CD1c-positive myeloid dendritic cell (primary cell): ENCODE data around the gene CYB5RL.

ENCODE experiments used
- DNase-seq: peaks from one replicate; pipeline ENCODE4 v3.0.0-alpha.2; 2016; ENCODE audit errors: extremely low spot score

Gene CYB5RL

DNA sequence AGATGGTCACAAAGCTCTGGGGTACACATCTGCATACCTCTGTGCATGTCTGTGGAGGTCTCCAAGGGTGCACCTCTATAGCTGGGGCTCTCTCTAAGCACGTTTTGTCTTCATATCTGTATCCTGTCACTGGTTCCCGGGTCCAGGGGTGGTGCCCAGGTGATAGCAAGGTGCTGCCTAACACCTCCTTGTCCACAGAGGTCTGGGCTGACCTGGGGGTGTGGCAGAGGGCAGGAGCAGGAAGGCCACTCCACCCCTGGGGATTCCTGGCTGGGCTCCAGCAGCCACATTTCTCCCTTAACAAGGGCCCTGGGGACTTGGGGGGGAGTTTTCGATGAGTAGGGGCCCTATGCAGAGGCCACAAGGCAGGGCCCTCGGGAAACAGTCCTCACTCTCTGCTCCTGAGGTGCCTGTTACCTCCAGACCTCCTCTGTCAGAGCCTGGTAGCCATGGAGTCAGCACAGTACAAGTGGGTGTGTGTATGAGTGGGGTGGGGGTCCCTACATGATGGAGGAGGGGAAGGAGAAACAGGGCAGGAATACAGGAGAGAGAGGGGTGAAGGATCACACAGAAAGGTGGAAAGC lies 40.0 kb downstream of the CYB5RL start:
- DNase-seq: no peak

DNA sequence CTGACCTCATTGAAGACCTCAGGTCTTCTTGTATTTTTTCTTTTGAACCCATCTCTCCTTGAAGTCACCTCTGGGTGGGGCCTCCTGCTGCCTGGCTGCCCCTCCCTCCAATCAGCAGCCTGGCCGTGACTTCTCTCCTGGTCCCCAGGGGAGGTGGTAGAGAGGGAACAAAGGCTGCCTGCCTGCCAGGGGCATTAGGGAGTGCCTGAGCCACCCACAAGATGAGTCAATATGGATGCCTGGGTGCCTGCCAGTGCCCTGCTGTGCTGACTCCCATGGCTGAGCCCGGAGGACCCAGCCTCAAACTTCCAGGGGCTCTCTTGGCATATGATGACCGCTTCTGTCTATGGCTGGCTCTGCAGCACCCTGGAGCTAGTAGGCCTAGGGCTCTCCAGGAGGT lies 41.8 kb downstream of the CYB5RL start:
- no peak for DNase-seq

DNA sequence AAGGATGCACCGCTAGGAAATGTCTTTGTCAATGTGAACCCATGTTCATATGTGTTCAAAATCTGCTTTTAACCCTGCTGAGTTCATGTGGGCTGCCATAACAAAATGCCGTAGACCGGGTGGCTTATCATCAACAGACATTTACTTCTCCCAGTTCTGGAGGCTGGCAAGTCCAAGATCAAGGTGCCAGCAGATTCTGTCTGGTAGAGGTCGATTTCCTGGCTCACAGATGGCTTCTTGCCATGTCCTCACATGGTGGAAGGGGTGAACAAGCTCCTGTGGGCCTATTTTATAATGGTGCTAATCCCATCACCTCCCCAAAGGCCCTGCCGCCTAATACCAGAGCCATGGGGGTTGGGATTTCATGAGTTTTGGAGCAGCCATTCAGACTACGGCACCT lies 42.4 kb downstream of the CYB5RL start:
- no peak for DNase-seq

DNA sequence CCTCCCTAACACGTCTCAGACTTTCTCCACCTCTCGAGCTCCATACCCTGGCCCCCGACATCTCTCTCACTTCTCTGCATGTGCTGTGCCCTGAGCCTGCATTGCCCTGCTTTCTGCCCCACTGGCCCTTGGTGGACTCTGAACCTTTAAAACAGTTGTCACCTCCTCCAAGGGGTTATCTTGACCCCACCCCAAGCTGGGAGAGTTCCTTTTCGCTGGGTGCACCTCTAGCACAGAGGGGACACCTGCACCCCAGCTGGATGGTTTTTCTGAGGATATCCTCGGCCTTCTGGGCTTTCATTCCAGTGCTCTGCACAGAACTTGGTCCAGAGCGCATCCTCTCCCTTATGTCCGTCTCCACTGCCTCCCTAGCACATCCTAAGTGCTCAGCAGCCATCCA lies 42.8 kb downstream of the CYB5RL start:
- DNase-seq: no peak

DNA sequence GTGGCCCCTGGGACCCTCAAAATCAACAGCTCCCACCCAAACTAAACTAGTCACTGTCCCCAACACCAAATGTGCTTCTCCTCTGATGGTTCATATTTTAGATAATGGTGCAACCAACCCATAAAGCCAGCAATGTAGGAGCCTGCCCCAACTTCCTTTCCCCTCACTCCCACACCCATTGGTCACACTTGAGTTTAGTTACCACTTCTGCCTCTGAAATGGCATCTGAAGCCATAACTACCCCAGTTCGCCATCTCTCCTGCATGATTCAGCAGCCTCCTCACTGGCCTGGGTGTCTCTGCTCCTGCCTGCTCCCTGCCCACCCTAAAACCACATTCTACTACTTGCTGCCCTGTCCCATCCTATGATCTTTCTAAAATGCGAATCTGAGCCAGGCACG lies 43.6 kb downstream of the CYB5RL start:
- DNase-seq: peak; percentile 49

DNA sequence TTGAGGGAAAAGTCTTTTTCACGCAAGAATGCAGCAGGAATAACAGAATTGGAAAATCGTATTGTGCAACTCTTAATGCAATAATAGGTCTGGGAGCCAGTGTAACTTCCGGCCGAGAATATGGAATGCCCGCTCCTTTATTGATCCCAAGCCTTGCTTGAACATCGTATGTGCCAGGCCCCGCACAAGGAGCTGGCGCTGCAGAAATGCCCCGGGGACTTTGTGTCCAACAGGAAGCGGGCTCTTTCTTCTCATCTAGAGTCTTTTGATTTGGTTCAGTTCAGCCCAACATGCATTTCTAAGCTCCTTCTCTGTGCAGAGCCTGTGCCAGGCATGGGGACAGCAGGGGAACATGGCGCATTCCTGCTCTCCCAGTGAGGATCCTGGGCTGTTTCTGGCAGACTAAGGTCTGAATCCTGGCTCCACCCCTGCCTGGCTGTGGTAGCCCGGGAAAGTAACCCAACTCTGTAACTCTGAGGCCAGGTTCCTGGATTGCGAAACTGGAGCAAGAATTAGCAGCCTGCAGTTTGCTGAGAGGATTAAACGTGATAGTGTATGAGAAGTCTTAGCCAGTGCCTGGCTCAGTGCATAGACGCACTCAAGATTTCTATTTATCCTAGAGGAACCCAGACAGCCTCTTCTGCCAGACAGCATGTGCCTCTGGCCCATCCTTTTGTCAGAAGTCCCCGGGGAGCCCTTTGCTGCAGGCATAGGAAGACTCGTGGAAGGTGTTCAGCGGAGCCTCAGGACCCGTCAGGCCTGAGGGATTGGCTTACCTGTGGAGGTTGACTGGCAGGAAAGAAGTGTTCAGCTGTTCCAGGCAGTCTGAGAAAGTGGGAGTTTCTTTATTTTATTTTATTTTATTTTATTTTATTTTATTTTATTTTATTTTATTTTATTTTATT lies 46.0 kb downstream of the CYB5RL start:
- DNase-seq: no peak

DNA sequence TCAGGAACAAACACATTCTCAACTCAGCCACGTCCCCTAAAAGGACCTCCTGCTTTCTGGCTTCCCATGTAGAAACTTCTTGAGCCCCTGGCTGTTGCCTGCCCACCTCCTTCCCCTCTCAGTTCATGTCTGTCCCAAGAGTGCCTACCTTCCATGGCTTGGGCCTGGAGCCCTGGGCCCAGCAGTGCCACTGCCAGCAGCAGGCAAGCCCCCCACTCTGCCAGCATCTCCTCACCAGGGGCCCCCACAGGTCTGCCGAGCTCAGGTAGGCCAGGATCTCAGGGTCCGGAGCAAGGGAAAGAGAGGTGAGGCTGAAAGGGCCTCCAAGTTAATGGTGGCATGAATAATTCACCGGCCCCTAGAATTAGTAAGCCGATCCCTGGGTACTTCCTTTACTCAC lies 47.1 kb downstream of the CYB5RL start, which contains the start of gene CDCP2:
Gene CDCP2, minus strand, starts transcription at position 305 of the 400 bp plus-strand sequence. Its CDS starts 78 bp downstream, at position 227.
- DNase-seq: no peak

DNA sequence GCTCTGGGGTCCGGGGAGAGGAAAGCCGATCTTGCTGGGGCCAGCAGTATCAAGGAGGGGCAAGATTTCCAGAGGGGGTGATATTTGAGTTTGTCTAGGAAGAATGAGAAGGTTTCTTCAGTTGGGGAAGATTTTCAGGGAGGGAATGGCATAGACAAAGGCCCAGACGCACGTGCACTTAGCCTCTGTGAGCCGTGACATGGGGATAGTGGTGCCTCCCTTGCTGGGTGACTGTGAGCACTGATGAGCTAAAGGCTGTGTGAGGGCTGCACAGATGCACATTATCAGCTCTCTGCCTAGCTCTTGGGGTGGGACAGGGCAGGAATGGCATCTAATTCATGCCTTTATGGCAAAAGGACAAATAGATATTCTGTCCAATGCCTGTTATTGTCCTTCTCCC lies 48.8 kb downstream of the CYB5RL start:
- DNase-seq: no peak
